NB4 (cell line): ENCODE data around the gene TCF7.

Experiments
- DNase-seq: peaks from one replicate; pipeline ENCODE4 v3.0.0; 2010; ENCODE audit warnings: low read depth
- H3K4me3 ChIP-seq: one replicate; pipeline ENCODE4 v1.5.1; 2011; ENCODE audit warnings: mild to moderate bottlenecking, low read depth, low read length, moderate library complexity
- MYC ChIP-seq: IDR thresholded peaks from 2 replicates; pipeline ENCODE4 v1.6.1; 2011; ENCODE audit warnings: low read depth, low read length
- POLR2A ChIP-seq: IDR thresholded peaks from 2 replicates; pipeline ENCODE4 v1.6.1; 2011; ENCODE audit warnings: mild to moderate bottlenecking; ENCODE audit not compliant: insufficient read length; ENCODE audit errors: extremely low read depth
- TF ChIP-seq, protein P1 (sequence below): IDR thresholded peaks from one replicate; pipeline ENCODE4 v1.5.1; 2012; ENCODE audit warnings: low read depth, low read length
- TF ChIP-seq, protein P2 (sequence below): IDR thresholded peaks from 2 replicates; pipeline ENCODE4 v1.6.1; 2011; ENCODE audit warnings: low read depth, low read length

The TCF7 gene

DNA sequence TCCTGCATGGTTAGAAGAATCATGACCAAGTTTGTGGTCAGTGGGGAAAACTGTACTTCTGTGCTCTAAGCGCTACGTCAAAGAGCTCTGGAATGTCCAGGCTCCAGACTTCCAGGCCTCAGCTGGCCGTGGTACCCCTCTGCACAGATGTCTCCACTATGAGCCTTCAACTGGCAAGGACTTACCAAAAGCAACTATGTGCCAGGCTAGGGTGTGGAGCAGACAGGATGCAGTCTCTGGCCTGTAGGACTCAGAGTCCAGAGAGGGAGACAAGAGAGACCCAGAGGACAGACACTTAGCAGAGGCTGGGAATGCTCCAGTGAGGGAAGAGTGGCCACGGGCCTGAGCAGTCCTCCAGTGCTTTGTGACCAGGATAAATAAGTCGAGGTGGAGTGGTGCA lies 31.0 kb upstream of the TCF7 start:
- TF ChIP-seq, protein P1, sequence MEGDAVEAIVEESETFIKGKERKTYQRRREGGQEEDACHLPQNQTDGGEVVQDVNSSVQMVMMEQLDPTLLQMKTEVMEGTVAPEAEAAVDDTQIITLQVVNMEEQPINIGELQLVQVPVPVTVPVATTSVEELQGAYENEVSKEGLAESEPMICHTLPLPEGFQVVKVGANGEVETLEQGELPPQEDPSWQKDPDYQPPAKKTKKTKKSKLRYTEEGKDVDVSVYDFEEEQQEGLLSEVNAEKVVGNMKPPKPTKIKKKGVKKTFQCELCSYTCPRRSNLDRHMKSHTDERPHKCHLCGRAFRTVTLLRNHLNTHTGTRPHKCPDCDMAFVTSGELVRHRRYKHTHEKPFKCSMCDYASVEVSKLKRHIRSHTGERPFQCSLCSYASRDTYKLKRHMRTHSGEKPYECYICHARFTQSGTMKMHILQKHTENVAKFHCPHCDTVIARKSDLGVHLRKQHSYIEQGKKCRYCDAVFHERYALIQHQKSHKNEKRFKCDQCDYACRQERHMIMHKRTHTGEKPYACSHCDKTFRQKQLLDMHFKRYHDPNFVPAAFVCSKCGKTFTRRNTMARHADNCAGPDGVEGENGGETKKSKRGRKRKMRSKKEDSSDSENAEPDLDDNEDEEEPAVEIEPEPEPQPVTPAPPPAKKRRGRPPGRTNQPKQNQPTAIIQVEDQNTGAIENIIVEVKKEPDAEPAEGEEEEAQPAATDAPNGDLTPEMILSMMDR = no peak
- TF ChIP-seq, protein P2, sequence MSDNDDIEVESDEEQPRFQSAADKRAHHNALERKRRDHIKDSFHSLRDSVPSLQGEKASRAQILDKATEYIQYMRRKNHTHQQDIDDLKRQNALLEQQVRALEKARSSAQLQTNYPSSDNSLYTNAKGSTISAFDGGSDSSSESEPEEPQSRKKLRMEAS = no peak
- TF ChIP-seq MYC (no peak), POLR2A (no peak)
- no peak for DNase-seq

DNA sequence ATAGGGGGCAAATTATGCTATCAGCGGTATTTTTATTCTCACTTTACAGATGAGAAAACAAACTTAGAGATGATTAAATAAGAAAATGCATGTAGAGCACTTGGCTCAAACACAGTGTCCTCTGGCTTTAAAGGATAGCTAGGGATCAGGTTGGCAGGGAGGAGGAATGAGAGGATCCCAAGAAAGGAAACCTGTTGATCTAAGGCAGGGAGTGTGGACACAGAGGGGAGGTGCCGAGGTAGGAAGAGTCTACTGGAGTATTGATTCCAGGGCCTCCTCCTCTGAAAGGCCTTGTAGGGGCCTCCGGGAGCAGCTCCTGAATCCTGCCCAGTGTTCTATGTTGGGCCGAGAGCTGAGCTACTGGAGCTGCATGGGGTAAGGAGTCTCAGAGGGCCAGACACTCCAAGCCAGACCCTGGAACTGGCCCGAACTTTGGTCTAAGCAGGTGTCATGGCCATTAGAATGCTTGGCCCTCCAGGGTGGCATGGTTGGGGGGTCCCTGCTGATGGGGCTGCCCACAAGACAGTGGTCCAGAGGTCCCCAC lies 30.4 kb upstream of the TCF7 start:
- no peak overlapping the region for H3K4me3 ChIP-seq
- TF ChIP-seq, protein P2 = no peak
- TF ChIP-seq, protein P1 = no peak
- no peak for TF ChIP-seq MYC
- TF ChIP-seq POLR2A = no peak
- DNase-seq = no peak

More for the DNA sequence above, 31.0 kb upstream of the TCF7 start:
- H3K4me3 ChIP-seq = no peak overlapping the region

DNA sequence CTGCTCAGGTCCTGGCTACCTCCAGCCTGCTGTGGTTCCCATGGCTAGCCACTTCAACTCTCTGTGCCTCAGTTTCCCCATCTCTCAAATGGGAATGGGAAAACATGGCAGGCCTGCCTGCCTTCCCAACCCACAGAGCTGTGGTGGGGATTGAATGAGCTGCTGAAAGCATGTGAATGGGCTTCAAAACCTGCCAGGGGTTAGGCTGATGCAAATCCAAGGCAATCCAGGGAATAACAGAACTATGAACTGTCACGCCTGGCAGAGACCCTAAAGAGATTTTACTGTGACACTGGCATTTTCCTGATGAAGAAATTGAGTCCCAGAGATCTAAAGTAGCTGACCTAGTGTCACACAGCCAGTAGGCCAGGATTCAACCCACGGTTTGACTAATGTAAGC lies 29.9 kb upstream of the TCF7 start:
- no peak for DNase-seq
- TF ChIP-seq MYC = no peak
- TF ChIP-seq, protein P1 = no peak
- TF ChIP-seq, protein P2 = no peak
- TF ChIP-seq POLR2A = no peak
- H3K4me3 ChIP-seq = no peak overlapping the region

DNA sequence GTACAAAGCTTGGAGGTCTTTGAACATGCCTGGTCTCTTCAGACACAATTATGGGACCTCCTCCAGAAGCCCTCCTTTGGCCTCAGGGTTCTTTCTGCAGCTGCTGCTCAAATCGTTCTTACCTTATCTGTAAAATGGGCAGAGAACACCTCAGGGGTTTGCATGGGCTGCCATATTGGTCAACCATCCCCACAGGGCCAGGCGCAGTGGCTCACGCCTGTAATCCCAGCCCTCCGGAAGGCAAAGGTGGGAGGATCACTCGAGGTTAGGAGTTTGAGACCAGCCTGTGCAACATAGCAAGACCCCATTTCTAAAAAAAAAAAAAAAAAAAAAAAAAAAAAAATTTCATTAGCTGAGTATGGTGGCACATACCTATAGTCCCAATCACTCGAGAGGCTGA lies 29.1 kb upstream of the TCF7 start:
- no peak overlapping the region for H3K4me3 ChIP-seq
- DNase-seq = no peak
- TF ChIP-seq, protein P1 = no peak
- TF ChIP-seq MYC = no peak

DNA sequence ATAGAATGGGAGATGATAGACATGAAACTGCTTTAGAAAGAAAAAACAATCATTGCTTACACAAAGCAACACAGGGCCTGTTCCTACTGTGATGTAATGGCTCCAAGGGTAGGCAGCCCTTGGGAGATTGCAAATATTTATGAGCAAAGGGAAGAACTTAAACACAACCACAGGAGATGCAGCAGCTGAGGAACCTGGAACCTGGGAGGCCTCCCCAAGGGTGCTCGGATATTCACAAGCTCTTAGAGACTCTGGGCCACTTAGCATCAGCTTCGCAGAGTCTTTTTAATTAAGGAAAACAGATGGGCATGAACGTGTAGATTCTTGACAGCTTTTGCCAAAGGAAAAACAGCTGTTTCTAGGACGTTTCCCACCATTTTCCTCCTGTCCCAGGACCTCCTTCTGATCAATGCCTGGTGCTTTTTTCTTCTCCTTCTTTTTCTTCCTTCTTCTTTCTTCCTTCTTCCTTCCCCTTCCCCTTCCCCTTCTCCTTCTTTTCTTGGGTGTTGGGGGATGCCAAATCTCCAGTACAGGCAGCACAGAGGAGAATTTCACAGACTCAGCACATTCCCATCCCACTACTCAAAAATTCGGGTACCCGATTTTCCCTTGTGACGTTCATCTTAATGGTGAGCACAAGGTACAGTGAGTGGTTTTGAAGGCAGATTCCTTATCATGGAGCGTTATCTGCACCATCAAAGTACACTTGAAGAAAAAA lies 28.1 kb upstream of the TCF7 start:
- DNase-seq = no peak
- TF ChIP-seq POLR2A = no peak
- no peak for TF ChIP-seq MYC
- TF ChIP-seq, protein P1 = no peak
- TF ChIP-seq, protein P2 = no peak
- no peak overlapping the region for H3K4me3 ChIP-seq

DNA sequence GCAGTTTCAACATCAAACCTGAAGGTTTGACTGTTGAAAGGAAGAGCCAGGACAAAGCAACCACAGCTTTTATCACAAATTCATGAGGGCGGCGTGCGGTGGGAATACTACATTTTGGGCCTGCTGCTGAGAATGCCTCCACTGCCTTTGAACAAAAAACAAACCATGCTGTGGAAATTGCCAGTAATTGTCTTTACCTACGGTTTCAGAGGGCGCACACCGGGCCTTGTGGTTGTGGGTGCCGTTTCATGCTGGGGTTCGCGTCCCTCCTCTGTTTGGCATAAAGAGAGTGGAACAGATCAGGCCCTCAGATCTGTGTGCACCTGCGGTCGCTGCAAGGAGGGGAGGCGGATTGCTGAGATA lies 27.6 kb upstream of the TCF7 start:
- no peak overlapping the region for H3K4me3 ChIP-seq
- DNase-seq = no peak
- TF ChIP-seq, protein P2 = no peak
- no peak for TF ChIP-seq MYC
- no peak for TF ChIP-seq POLR2A
- TF ChIP-seq, protein P1 = no peak
